Transverse colon (tissue), 4 donors: ENCODE data around the gene PMF1. TPM values are rescaled to one million over a fixed set of nuclear protein-coding genes. Genes with fewer than 3 reads are reported as not detected.

ENCODE experiments used
- DNase-seq: peaks from one replicate; pipeline ENCODE4 v3.0.0-alpha.2; 2019
- H3K27ac ChIP-seq, 4 donors: fragments of 200-600 bp; sonication (generic); 2 replicates each; pipeline ENCODE4 v1.5.1; 2016 to 2018; ENCODE audit warnings: inconsistent platforms in 4 of 4
- H3K27me3 ChIP-seq: fragments of 200-600 bp; sonication (generic); 2 replicates; pipeline ENCODE4 v1.5.1; 2017; ENCODE audit warnings: inconsistent platforms
- H3K36me3 ChIP-seq, 4 donors: fragments of 200-600 bp; sonication (generic); 2 replicates each; pipeline ENCODE4 v1.5.1; 2017 to 2019; ENCODE audit warnings: inconsistent platforms in 4 of 4
- H3K4me1 ChIP-seq, 4 donors: fragments of 200-600 bp; sonication (generic); 2 replicates each; pipeline ENCODE4 v1.5.1; 2017 to 2020; ENCODE audit warnings: inconsistent platforms in 4 of 4
- H3K4me3 ChIP-seq, 4 donors: fragments of 200-600 bp; sonication (generic); 1 replicate in 1 of 4; 2 replicates in 3 of 4; pipeline versions ENCODE4 v1.5.1 to v1.6.1; 2017 to 2019; ENCODE audit warnings: inconsistent platforms in 4 of 4
- H3K9me3 ChIP-seq, 2 donors: fragments of 200-600 bp; sonication (generic); 2 replicates each; pipeline ENCODE4 v1.5.1; 2017 to 2019; ENCODE audit warnings: inconsistent platforms in 2 of 2
- CTCF ChIP-seq, 5 experiments: fragments of 200-600 bp in 3 of 5; fragments of 450-650 bp in 2 of 5; sonication (generic) in 3 of 5; IDR thresholded peaks; 1 replicate in 2 of 5; 2 replicates in 3 of 5; pipeline ENCODE4 v1.5.1; 2016 to 2017; ENCODE audit warnings: antibody characterized with exemption in 5 of 5, inconsistent platforms in 3 of 5, mild to moderate bottlenecking in 2 of 5, moderate library complexity in 1 of 5
- EP300 ChIP-seq: sonication (generic); formaldehyde crosslinking; IDR thresholded peaks from one replicate; pipeline ENCODE4 v1.6.1; 2017; ENCODE audit warnings: antibody characterized with exemption, low read depth
- POLR2A ChIP-seq: fragments of 450-650 bp; IDR thresholded peaks from one replicate; pipeline ENCODE4 v1.6.1; 2016; ENCODE audit warnings: antibody characterized with exemption, mild to moderate bottlenecking, moderate library complexity
- POLR2AphosphoS5 ChIP-seq, 3 donors: sonication (generic); formaldehyde crosslinking; IDR thresholded peaks; one replicate each; pipeline ENCODE4 v1.6.1; 2016; ENCODE audit warnings: antibody characterized with exemption in 3 of 3
- WGBS, 2 donors: methylation state at CpG; one replicate each; pipeline ENCODE4 v1.1.5; 2018; ENCODE audit warnings: low coverage in 1 of 2; 5-methylcytosine and 5-hydroxymethylcytosine counted together
- in situ Hi-C, 4 donors: fragments of 200-750 bp; cut with MboI; loops; one replicate each; pipeline versions ENCODE4 v1.15.0 to v1.15.1; 2017; ENCODE audit warnings: low sequenced_read_pairs in 3 of 4, low pct_ligation_motif_present in 1 of 4, low pct_unique_long_range_greater_than_20kb in 1 of 4
- intact Hi-C: fragments of 100-400 bp; cut with DNase I; formaldehyde crosslinking; loops from one replicate; pipeline ENCODE4 v1.15.1; 2023; ENCODE audit warnings: low total_unique reads
- total RNA-seq, 4 donors: library from RNA; depleted of rRNA; stranded (reverse); fragments of >200 nt; gene quantifications; one replicate each; pipeline ENCODE4 v1.1.0, GENCODE V29; 2016

Gene PMF1
- total RNA-seq, 4 donors from 2014 or later: 29.9 to 67.3 (median 52.3) TPM

DNA sequence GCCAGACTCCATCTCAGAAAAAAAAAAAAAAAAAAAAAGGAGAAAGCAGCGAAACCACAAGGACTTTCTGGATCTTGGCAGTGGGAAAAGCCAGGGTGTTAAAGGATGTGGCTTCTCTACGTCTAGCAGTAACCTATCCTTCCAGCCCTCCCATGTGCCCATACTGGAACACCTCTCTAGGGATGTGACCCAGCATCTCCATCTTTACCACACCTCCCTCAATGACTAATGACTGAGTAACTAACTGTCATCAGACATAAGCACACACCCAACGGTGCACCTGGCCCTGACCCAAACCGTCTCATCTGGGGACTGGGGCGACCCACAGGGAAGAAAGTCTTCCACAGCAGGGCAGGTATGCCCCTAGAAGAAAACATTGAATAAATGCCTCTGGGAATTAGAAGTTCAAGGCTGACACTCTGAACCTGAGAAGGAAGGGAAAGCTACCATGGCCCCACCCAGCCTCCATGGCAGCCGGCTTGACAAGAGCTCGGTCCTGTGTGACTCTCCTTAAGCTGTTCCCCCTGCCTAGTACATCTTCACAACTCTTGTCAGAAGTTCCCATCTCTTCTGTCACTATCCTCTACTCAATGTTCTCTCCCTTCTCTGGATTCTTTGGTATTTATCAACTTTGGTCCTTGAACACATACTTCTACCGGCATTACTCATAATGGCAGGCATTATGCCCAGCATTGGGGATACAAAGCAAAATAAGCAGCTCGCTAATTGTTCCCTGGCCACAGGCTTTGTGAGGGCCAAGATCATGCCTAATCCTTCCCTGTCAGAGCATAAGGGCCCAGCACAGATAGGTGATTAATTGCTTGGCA, 49.9 kb downstream of the PMF1 start:
- peaks cover 0 to 90% (median 37%) of the 10 kb centered on the region in 4 donors for H3K36me3 ChIP-seq
- no peak overlapping the region for H3K4me3 ChIP-seq
- H3K27me3 ChIP-seq: no peaks in the 10 kb centered on the region
- no peak for TF ChIP-seq CTCF (IDR thresholded peaks at IDR 0.05)
- no peak for TF ChIP-seq POLR2AphosphoS5 (IDR thresholded peaks at IDR 0.05)
- TF ChIP-seq EP300: no peak
- TF ChIP-seq POLR2A: no peak
- H3K4me1 ChIP-seq: no peaks in the 10 kb centered on the region
- no peaks in the 10 kb centered on the region for H3K9me3 ChIP-seq
- no peak for DNase-seq
- intact Hi-C loops (no loop called here), in situ Hi-C loops (no loop called here)
- WGBS, 2 donors: 86% methylated on average over 9 of the region's 9 CpGs; no CpG with 5 or more reads in 1 of the 2 donors
- no peak overlapping the region for H3K27ac ChIP-seq

DNA sequence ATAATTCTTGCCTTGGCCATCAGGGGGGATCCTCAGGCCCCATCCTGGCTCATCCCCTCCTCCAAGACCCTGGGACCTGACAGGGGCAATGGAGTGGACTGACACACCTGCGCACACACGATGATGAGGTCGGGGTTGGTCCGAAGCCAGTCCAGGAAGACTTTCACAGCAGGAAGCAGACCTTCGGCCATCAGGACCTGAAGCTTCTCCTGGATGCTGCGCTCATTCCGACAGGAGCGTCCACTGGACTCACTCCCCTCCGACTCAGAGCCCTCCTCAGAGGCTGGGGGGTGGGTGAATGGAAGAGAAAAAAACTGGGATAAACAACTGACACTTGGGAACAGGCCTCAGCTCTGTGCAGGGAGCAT, 50.5 kb downstream of the PMF1 start:
- in situ Hi-C loops (no loop called here), intact Hi-C loops (no loop called here)
- H3K36me3 ChIP-seq: peaks cover 0 to 90% (median 38%) of the 10 kb centered on the region in 4 donors
- TF ChIP-seq EP300 (no peak), CTCF (IDR thresholded peaks at IDR 0.05) (no peak), POLR2AphosphoS5 (IDR thresholded peaks at IDR 0.05) (no peak), POLR2A (no peak)
- H3K4me1 ChIP-seq: no peaks in the 10 kb centered on the region
- DNase-seq: no peak
- no peak overlapping the region for H3K4me3 ChIP-seq
- H3K27ac ChIP-seq: no peak overlapping the region
- WGBS, 2 donors: 93 to 97% methylated on average over 2 to 4 of the region's 9 CpGs
- no peaks in the 10 kb centered on the region for H3K27me3 ChIP-seq
- H3K9me3 ChIP-seq: no peaks in the 10 kb centered on the region

- Histone ChIP-seq H3K27ac (no peak overlapping the region), H3K27me3 (no peaks in the 10 kb centered on the region), H3K4me1 (no peaks in the 10 kb centered on the region), H3K36me3 (peaks cover 0 to 87% (median 36%) of the 10 kb centered on the region in 4 donors), H3K4me3 (no peak overlapping the region), H3K9me3 (no peaks in the 10 kb centered on the region)
- intact Hi-C loops (no loop called here), in situ Hi-C loops (no loop called here)
- no peak for TF ChIP-seq POLR2AphosphoS5 (IDR thresholded peaks at IDR 0.05)
- TF ChIP-seq CTCF (IDR thresholded peaks at IDR 0.05): no peak
- TF ChIP-seq EP300: no peak
- TF ChIP-seq POLR2A: no peak
- DNase-seq: no peak
- WGBS, 2 donors: 87 to 92% methylated on average over 3 to 13 of the region's 13 CpGs
Measured at GRCh38 chr1:156266051-156266450, 53.2 kb downstream of the PMF1 start.

- Histone ChIP-seq H3K27me3 (no peaks in the 10 kb centered on the region), H3K9me3 (no peaks in the 10 kb centered on the region), H3K4me1 (no peaks in the 10 kb centered on the region), H3K36me3 (peaks cover 0 to 91% (median 43%) of the 10 kb centered on the region in 4 donors), H3K27ac (no peak overlapping the region), H3K4me3 (no peak overlapping the region)
- DNase-seq: no peak
- intact Hi-C loops (no loop called here), in situ Hi-C loops (no loop called here)
- 75 to 81% methylated on average over 3 to 4 of the region's 4 CpGs for WGBS, 2 donors
- no peak for TF ChIP-seq EP300
- no peak for TF ChIP-seq CTCF (IDR thresholded peaks at IDR 0.05)
- no peak for TF ChIP-seq POLR2AphosphoS5 (IDR thresholded peaks at IDR 0.05)
- no peak for TF ChIP-seq POLR2A
Measured at GRCh38 chr1:156268336-156268735, 55.5 kb downstream of the PMF1 start.
